Activated gamma-delta T cell treated with Interleukin-2 at 50 U/mL for 16 hours (primary cell): Measurements from ENCODE around the gene OR5M10.
"Not testable (repeated sequence)": the region's sequence is repeated elsewhere in the genome, so short reads cannot be mapped to it uniquely, and the experiment has no call there.

Experiments used
- DNase-seq: peaks from one replicate; pipeline ENCODE4 v3.0.0-alpha.2; 2020

Gene OR5M10

DNA sequence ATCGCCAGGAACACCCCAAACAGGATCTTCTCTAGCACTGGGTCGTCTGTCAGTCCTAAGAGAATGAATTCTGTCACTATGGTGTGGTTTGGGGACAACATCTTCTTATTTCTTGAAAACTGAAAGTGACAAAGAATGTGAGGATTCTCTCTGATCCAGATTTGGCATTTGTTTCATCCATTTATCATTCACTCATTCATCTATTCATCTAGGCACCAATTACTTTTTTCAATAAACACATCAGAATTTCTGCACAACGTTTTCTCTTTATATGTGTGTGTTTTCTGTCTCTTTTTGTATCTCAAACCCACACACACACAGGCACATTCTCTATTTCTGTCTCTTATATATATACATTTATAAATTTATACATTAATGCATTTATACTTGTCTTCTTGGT, at the start of gene OR5M10:
Gene OR5M10, minus strand, starts transcription at position 101 of the 400 bp plus-strand sequence. Its CDS starts 0 bp downstream, at position 101.
- no peak for DNase-seq

- DNase-seq, result no peak
Observed at GRCh38 chr11:56625946-56626345, 48.4 kb upstream of the OR5M10 start.

- DNase-seq, result no peak
Observed at GRCh38 chr11:56624661-56625110, 47.2 kb upstream of the OR5M10 start.

DNA sequence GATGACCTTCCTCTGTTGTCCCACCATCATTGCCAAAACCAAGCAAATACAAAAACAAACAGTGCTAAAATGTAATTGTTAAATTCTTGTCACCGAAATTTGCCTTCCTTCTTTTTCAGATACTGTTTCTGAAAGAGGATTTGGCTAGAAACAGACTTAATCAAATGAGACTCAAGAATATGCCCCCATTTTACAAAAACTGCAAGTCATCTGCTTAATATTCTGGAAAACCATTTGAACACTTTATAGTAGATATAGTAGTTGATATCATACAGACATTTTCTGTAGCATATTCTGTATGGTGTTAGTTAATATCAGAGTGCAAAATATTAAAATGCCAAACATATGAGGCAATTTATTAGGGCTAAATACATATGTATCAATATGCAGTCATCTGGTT, 33.7 kb upstream of the OR5M10 start:
- no peak for DNase-seq

GRCh38 chr11:56592088-56592717, 14.7 kb upstream of the OR5M10 start:
- DNase-seq, result not testable (repeated sequence)

GRCh38 chr11:56558574-56558973, 18.9 kb downstream of the OR5M10 start:
- DNase-seq, result no peak

DNA sequence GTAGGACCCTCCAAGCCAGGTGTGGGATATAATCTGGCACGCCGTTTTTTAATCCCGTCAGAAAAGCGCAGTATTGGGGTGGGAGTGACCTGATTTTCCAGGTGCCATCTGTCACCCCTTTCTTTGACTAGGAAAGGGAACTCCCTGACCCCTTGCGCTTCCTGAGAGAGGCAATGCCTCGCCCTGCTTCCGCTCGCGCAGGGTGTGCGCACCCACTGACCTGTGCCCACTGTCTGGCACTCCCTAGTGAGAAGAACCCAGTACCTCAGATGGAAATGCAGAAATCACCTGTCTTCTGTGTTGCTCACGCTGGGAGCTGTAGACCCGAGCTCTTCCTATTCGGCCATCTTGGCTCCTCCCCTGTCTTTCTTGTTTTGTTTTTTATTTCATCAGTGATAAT, 22.8 kb downstream of the OR5M10 start:
- not testable (repeated sequence) for DNase-seq

DNA sequence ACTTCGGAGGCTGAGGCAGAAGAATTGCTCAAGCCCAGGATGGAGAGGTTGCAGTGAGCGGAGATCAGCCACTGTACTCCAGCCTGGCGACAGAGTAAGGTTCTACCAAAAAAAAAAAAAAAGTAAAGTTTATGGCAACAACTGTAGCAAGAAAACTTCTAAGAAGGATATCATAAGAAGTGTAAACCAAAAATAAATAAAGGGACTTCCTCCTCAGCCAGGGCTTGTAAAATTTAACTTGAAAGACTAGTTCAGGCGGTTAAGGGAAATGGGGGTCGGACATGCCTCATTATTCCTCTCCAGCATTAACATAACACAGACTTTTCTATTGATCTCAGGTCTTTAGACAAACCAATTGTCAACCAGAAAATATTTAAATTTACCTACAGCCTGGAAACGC, 32.0 kb downstream of the OR5M10 start:
- no peak for DNase-seq

GRCh38 chr11:56543739-56544138, 33.8 kb downstream of the OR5M10 start:
- no peak for DNase-seq

DNA sequence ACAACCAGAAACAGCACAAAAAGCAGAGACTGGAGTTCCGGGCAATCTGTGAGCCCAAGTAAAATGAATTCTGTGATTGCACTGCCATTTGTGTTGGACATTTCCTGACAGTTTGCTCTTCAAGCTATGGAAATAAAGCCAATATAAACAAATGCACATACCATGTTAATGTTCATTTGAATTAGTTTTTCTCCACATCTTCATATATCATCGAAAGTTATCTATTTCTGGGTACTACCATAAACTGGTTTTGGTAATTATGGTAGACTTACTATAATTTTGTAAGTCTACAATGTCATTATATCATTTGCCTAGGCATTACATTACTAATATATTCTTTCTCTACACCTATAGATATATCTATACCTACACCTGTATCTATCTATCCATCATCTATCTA, 34.4 kb downstream of the OR5M10 start, which contains the start of gene OR5M11:
Gene OR5M11, minus strand, starts transcription at position 101 of the 400 bp plus-strand sequence. Its CDS starts 0 bp downstream, at position 101.
- no peak for DNase-seq

DNA sequence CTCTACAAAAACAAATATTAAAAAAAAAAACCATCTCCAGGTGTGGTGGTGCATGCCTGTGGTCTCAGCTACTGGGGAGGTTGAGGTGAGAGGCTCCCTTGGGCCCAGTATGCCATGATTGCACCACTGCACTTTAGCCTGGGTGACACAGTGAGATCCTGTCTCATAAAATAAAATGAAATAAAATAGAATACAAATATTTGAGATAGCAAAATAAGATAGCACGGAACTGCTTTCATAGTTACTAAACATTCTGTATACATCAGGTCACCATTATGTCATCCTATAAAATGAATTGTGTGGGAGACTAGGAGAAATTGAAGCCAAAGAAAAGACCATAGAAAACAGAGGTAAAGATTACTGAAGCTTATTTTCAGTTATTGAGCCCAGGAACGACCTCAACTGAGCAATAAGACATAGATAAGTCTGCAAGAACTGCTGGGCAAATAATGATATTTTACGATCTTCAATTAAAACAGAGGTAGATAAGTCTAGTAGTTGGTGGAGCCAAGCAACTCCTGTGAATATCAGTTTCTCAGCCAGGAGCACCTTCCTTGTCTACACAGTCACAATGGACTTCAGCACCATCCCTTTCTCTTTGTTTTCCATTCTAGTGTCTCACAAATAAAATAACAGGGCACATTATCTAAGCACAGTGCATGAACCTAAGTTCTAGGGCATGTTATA, 44.3 kb downstream of the OR5M10 start:
- DNase-seq, result no peak

DNA sequence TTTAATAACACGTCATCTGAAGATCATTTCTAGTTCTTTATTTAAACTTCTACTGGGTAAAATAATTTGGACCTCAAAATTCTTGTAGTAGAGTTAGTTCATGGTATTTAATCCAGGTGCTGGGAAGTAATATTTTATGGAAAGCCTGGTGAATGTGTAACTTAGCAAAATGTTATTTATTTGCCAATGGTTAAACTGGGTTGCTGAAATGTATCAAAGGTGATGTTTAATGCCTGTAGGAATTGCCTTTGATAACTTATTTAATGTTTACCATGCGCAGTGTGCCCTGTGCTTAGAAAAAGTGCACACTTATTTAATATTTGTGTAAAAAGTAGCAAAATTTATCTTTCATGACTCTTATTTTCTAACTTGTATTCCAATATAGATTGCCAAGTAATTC, 45.7 kb downstream of the OR5M10 start:
- DNase-seq, result no peak
